ENCODE measurements around the gene TTC12.
A peak's percentile ranks its signal among the peaks of the same experiment; 100 is the strongest.

The TTC12 gene

GRCh38 chr11:113286509-113287497, 27.6 kb upstream of the TTC12 start:
- in situ Hi-C loops (cut with HindIII; ENCODE audit: low pct_ligation_motif_present, low sequenced_read_pairs), result no loop called here

GRCh38 chr11:113287801-113288200, 26.6 kb upstream of the TTC12 start:
- TF ChIP-seq, protein P1, sequence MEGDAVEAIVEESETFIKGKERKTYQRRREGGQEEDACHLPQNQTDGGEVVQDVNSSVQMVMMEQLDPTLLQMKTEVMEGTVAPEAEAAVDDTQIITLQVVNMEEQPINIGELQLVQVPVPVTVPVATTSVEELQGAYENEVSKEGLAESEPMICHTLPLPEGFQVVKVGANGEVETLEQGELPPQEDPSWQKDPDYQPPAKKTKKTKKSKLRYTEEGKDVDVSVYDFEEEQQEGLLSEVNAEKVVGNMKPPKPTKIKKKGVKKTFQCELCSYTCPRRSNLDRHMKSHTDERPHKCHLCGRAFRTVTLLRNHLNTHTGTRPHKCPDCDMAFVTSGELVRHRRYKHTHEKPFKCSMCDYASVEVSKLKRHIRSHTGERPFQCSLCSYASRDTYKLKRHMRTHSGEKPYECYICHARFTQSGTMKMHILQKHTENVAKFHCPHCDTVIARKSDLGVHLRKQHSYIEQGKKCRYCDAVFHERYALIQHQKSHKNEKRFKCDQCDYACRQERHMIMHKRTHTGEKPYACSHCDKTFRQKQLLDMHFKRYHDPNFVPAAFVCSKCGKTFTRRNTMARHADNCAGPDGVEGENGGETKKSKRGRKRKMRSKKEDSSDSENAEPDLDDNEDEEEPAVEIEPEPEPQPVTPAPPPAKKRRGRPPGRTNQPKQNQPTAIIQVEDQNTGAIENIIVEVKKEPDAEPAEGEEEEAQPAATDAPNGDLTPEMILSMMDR (IDR thresholded peaks at IDR 0.05; ENCODE audit: low read depth, low read length, missing control alignments), result no peak

More at GRCh38 chr11:113286509-113287497, 27.6 kb upstream of the TTC12 start:
- Histone ChIP-seq H3K27me3 (replicated peaks) (no peaks in the 10 kb centered on the region), H3K4me3 (ENCODE audit: low read depth, low read length) (no peak overlapping the region), H3K36me3 (replicated peaks) (no peaks in the 10 kb centered on the region), H3K27ac (no peak overlapping the region)
- TF ChIP-seq, protein P1 (IDR thresholded peaks at IDR 0.05; ENCODE audit: low read depth, low read length, missing control alignments), result no peak
- no peak for DNase-seq

GRCh38 chr11:113288286-113288863, 26.0 kb upstream of the TTC12 start:
- TF ChIP-seq, protein P1 (IDR thresholded peaks at IDR 0.05; ENCODE audit: low read depth, low read length, missing control alignments), result no peak
- DNase-seq, result no peak
- no peak overlapping the region for H3K27ac ChIP-seq
- no peak overlapping the region for H3K4me3 ChIP-seq (ENCODE audit: low read depth, low read length)
- no peaks in the 10 kb centered on the region for H3K27me3 ChIP-seq (replicated peaks)
- in situ Hi-C loops (cut with HindIII; ENCODE audit: low pct_ligation_motif_present, low sequenced_read_pairs), result no loop called here
- H3K36me3 ChIP-seq (replicated peaks), result no peaks in the 10 kb centered on the region

More at GRCh38 chr11:113287801-113288200, 26.6 kb upstream of the TTC12 start:
- no peaks in the 10 kb centered on the region for H3K27me3 ChIP-seq (replicated peaks)
- no peak overlapping the region for H3K4me3 ChIP-seq (ENCODE audit: low read depth, low read length)
- in situ Hi-C loops (cut with HindIII; ENCODE audit: low pct_ligation_motif_present, low sequenced_read_pairs), result no loop called here
- no peak overlapping the region for H3K27ac ChIP-seq
- no peak for DNase-seq
- no peaks in the 10 kb centered on the region for H3K36me3 ChIP-seq (replicated peaks)

DNA sequence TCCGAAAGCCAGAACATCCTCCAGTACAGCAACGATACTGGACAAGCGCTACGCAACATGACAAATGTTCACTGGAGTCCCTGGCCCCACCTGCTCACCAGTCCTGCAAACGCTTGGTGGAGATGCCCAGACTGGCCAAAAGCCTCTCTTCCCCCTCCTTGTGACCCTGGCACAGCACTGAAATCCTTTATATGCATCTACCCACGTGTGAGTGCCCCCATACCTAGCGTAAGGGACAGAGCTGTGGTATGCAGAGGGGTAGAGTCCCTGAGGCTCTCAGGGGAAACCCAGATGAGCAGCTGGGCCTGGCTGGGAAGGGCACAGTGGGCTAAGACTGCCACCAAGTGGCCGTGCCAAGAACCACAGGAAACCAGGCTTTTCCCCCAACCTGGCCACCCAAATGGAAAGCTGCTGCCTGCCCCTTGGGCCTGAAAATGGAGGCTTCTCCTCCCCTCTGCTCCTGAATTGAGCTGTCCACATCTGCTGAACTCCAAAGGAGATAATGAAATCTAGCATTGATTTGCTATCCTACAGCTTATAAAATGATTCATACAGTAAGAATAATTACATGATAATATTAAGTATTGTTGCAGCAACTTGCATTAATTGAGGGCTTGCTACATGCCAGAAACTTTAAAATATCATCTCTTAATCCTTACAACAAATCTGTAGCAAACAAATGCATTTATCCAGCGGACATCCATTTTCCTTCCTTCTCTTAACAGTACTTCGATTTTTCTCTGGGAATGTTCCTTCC, 24.8 kb upstream of the TTC12 start:
- Histone ChIP-seq H3K36me3 (replicated peaks) (no peaks in the 10 kb centered on the region), H3K27ac (no peak overlapping the region), H3K27me3 (replicated peaks) (no peaks in the 10 kb centered on the region), H3K4me3 (ENCODE audit: low read depth, low read length) (no peak overlapping the region)
- peak; percentile 37 for DNase-seq
- TF ChIP-seq, protein P1 (IDR thresholded peaks at IDR 0.05; ENCODE audit: low read depth, low read length, missing control alignments), result peak; percentile 96
- in situ Hi-C loops (cut with HindIII; ENCODE audit: low pct_ligation_motif_present, low sequenced_read_pairs), result no loop called here

DNA sequence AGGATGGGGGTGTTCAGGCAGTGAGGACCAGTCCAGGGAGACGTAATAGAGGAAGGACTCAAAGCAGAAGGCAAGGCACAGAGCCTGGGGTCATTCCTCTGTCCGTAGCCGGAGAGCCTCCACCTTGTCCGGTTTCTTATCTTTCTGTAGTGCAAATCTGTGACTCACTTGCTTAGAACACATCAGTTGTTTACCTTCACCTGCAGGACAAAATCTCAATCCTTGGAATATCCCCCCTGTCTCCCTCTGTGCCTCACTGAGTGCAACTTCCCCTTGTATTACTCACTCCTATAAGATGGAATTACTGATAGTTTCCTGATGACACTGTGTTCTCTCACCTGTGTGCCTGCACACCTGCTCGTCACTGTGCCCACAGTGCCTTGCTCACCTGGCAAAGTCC, 20.4 kb upstream of the TTC12 start:
- TF ChIP-seq, protein P1 (IDR thresholded peaks at IDR 0.05; ENCODE audit: low read depth, low read length, missing control alignments), result no peak

More for the DNA sequence above, 20.4 kb upstream of the TTC12 start:
- DNase-seq, result no peak
- Histone ChIP-seq H3K4me3 (ENCODE audit: low read depth, low read length) (no peak overlapping the region), H3K36me3 (replicated peaks) (no peaks in the 10 kb centered on the region), H3K27ac (no peak overlapping the region), H3K27me3 (replicated peaks) (no peaks in the 10 kb centered on the region)
- in situ Hi-C loops (cut with HindIII; ENCODE audit: low pct_ligation_motif_present, low sequenced_read_pairs), result no loop called here
